Neural progenitor cell (in vitro differentiated cells): Measurements from ENCODE around the gene TDRD6. TPM values are rescaled to one million over a fixed set of nuclear protein-coding genes. Genes with fewer than 3 reads are reported as not detected.

Experiments
- DNase-seq: peaks from one replicate; pipeline ENCODE4 v3.0.0-alpha.2; 2016; ENCODE audit warnings: low spot score
- H2AFZ ChIP-seq: fragments of 200-600 bp; sonication (generic); replicated peaks from 2 replicates; pipeline ENCODE4 v1.6.1; 2016; ENCODE audit warnings: antibody characterized with exemption
- H3F3A ChIP-seq: fragments of 200-600 bp; sonication (generic); 2 replicates; pipeline ENCODE4 v1.6.1; 2016; ENCODE audit warnings: antibody characterized with exemption, low read depth
- H3K27ac ChIP-seq: fragments of 200-600 bp; sonication (generic); 2 replicates; pipeline ENCODE4 v1.5.1; 2016; ENCODE audit warnings: mild to moderate bottlenecking
- H3K27me3 ChIP-seq: fragments of 200-600 bp; sonication (generic); 2 replicates; pipeline ENCODE4 v1.6.1; 2016; ENCODE audit warnings: mild to moderate bottlenecking, moderate library complexity
- H3K36me3 ChIP-seq: fragments of 200-600 bp; sonication (generic); 2 replicates; pipeline ENCODE4 v1.5.1; 2016
- H3K4me1 ChIP-seq: fragments of 200-600 bp; sonication (generic); 2 replicates; pipeline ENCODE4 v1.6.1; 2016; ENCODE audit warnings: mixed run types
- H3K4me2 ChIP-seq: fragments of 200-600 bp; sonication (generic); 2 replicates; pipeline ENCODE4 v1.6.1; 2016
- H3K4me3 ChIP-seq: fragments of 200-600 bp; sonication (generic); 2 replicates; pipeline ENCODE4 v1.5.1; 2016
- H3K79me2 ChIP-seq: fragments of 200-600 bp; sonication (generic); 2 replicates; pipeline ENCODE4 v1.6.1; 2016; ENCODE audit warnings: low read depth
- H3K9ac ChIP-seq: fragments of 200-600 bp; sonication (generic); 2 replicates; pipeline ENCODE4 v1.6.1; 2016
- H3K9me3 ChIP-seq: fragments of 200-600 bp; sonication (generic); 2 replicates; pipeline ENCODE4 v1.5.1; 2016; ENCODE audit warnings: low read depth
- H4K20me1 ChIP-seq: fragments of 200-600 bp; sonication (generic); 2 replicates; pipeline ENCODE4 v1.6.1; 2016; ENCODE audit warnings: low read depth
- H3K27ac Mint-ChIP-seq: 3 replicates; pipeline ENCODE4 v1.8.0; 2021; ENCODE audit warnings: mixed read lengths
- H3K27me3 Mint-ChIP-seq: 2 replicates; pipeline ENCODE4 v1.8.0; 2022; ENCODE audit warnings: low read depth, mild to moderate bottlenecking, inconsistent platforms, moderate library complexity, mixed read lengths; ENCODE audit not compliant: insufficient read depth
- H3K36me3 Mint-ChIP-seq: 3 replicates; pipeline ENCODE4 v1.8.0; 2021; ENCODE audit warnings: mixed read lengths
- H3K4me1 Mint-ChIP-seq: 3 replicates; pipeline ENCODE4 v1.8.0; 2021; ENCODE audit warnings: mixed read lengths
- H3K4me3 Mint-ChIP-seq: 3 replicates; pipeline ENCODE4 v1.8.0; 2021; ENCODE audit warnings: mild to moderate bottlenecking, moderate library complexity, mixed read lengths
- H3K9me3 Mint-ChIP-seq: 3 replicates; pipeline ENCODE4 v1.8.0; 2020; ENCODE audit warnings: mixed read lengths
- EZH2 ChIP-seq: fragments of 200-600 bp; sonication (generic); IDR thresholded peaks from 2 replicates; pipeline ENCODE4 v1.6.1; 2017; ENCODE audit warnings: antibody characterized with exemption, mild to moderate bottlenecking, moderate library complexity
- EZH2phosphoT487 ChIP-seq: fragments of 200-600 bp; sonication (generic); IDR thresholded peaks from 2 replicates; pipeline ENCODE4 v1.6.1; 2017; ENCODE audit warnings: antibody characterized with exemption
- total RNA-seq: library from RNA; depleted of rRNA; stranded (reverse); fragments of >200 nt; gene quantifications from 2 replicates; pipeline ENCODE4 v1.2.3, GENCODE V29; 2015; ENCODE audit warnings: low replicate concordance
- TF ChIP-seq, protein P1 (sequence below): fragments of 200-600 bp; sonication (generic); IDR thresholded peaks from 2 replicates; pipeline ENCODE4 v1.5.1; 2017; ENCODE audit warnings: antibody characterized with exemption, mild to moderate bottlenecking

Gene TDRD6
- total RNA-seq, 1 donor from 2014 or later, result 0.09 TPM

DNA sequence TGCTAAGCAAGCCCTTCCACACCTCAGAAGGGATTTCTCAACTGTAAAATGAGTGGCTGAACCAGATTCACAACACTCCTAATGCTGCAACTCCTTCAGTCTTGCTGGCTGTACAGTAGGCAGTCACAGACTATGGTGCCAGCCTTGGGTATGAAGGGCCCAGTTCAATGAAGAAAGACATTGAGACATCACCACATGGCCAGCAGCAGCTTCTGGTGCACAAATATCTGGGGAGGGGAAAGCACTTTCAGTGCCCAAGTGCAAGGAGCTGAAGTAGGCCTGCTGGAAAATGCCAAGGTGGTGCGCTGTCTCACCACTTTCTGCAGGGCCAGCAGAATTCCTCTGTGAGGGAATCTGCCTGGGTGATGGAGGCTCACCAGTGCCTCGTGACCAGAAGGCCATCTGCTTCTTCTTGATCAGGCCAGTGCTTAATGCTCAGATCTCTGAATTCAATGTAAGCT, 45.7 kb downstream of the TDRD6 start:
- Mint-ChIP-seq H3K27me3 (peaks cover 26% of the 10 kb centered on the region), H3K36me3 (no peaks in the 10 kb centered on the region), H3K4me1 (peaks cover 6% of the 10 kb centered on the region), H3K4me3 (peak overlapping the region; percentile 94), H3K27ac (peak overlapping the region; percentile 52), H3K9me3 (no peaks in the 10 kb centered on the region)
- Histone ChIP-seq H3K4me2 (no peak overlapping the region), H3K9ac (no peak overlapping the region), H3F3A (peaks cover 17% of the 10 kb centered on the region), H3K9me3 (no peaks in the 10 kb centered on the region), H3K27ac (no peak overlapping the region), H4K20me1 (no peaks in the 10 kb centered on the region), H3K4me1 (no peaks in the 10 kb centered on the region), H3K27me3 (peaks cover 35% of the 10 kb centered on the region), H3K36me3 (no peaks in the 10 kb centered on the region), H3K79me2 (no peaks in the 10 kb centered on the region), H3K4me3 (no peak overlapping the region), H2AFZ (peak overlapping the region; percentile 96)
- DNase-seq, result no peak
- TF ChIP-seq, protein P1, sequence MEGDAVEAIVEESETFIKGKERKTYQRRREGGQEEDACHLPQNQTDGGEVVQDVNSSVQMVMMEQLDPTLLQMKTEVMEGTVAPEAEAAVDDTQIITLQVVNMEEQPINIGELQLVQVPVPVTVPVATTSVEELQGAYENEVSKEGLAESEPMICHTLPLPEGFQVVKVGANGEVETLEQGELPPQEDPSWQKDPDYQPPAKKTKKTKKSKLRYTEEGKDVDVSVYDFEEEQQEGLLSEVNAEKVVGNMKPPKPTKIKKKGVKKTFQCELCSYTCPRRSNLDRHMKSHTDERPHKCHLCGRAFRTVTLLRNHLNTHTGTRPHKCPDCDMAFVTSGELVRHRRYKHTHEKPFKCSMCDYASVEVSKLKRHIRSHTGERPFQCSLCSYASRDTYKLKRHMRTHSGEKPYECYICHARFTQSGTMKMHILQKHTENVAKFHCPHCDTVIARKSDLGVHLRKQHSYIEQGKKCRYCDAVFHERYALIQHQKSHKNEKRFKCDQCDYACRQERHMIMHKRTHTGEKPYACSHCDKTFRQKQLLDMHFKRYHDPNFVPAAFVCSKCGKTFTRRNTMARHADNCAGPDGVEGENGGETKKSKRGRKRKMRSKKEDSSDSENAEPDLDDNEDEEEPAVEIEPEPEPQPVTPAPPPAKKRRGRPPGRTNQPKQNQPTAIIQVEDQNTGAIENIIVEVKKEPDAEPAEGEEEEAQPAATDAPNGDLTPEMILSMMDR, result no peak
- TF ChIP-seq EZH2phosphoT487, result no peak
- no peak for TF ChIP-seq EZH2

DNA sequence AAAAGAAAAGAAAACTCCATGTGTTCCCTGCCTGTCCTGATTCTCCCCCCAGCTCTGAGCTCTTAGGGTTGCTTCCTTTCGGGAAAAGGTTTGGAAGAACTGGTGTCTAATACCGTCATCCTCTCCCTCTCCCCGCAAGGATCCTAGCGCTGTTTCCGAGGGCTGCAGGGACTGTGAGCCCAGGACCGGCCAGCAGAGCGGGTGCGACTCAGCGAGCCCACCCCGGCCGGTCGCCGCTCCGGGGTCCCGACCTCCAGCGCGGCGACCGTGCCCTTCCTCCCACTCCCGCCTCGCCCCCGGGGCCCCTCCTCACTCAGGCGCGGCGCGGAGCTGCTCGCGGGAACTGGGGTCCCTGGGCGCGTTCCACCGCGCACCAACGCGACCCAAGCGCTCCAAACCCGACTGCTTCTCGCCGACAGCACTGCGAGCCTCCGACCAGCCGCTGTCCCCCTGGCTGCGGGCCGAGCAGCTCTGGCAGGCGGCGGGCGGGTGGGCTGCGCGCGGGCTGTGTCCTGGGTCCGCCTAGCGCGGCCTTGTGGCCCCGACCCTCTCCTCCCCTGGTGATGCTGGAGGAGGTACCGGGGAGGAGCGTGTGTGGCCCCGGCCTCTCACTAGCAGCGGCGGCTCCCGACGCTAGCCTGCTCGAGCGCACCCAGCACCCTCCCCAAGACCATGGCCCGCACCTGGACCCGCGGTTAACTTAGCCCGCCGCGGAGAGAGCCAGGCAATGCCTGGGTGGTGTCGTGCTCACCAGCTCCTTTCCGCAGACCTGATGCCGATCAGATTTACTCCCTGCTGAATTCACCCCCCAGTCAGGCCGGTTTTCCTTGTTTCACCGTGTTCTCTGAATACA, 47.4 kb downstream of the TDRD6 start, which contains the start of gene PLA2G7:
Gene PLA2G7, minus strand, starts transcription at position 509 of the 853 bp plus-strand sequence. CDS start 12,484 bp downstream, outside the sequence.
- peaks cover 17% of the 10 kb centered on the region for H3F3A ChIP-seq
- H3K27ac ChIP-seq, result no peak within 1 kb of the TSS
- H3K4me1 ChIP-seq, result no peaks in the 10 kb centered on the region
- Mint-ChIP-seq H3K4me3 (peak within 1 kb of the TSS; percentile 94), H3K27ac (peak within 1 kb of the TSS; percentile 43), H3K4me1 (peaks cover 6% of the 10 kb centered on the region), H3K27me3 (peaks cover 26% of the 10 kb centered on the region), H3K36me3 (no peaks in the 10 kb centered on the region), H3K9me3 (no peaks in the 10 kb centered on the region)
- peaks cover 35% of the 10 kb centered on the region for H3K27me3 ChIP-seq
- H3K79me2 ChIP-seq, result no peaks in the 10 kb centered on the region
- TF ChIP-seq EZH2 (peak; percentile 43), EZH2phosphoT487 (peak; percentile 63)
- TF ChIP-seq, protein P1, result no peak
- peak; percentile 74 for DNase-seq
- H3K36me3 ChIP-seq, result no peaks in the 10 kb centered on the region
- H3K4me2 ChIP-seq, result peak within 1 kb of the TSS; percentile 94
- no peaks in the 10 kb centered on the region for H4K20me1 ChIP-seq
- H3K9me3 ChIP-seq, result no peaks in the 10 kb centered on the region
- H3K9ac ChIP-seq, result no peak within 1 kb of the TSS
- peak within 1 kb of the TSS; percentile 76 for H3K4me3 ChIP-seq
- H2AFZ ChIP-seq, result peak within 1 kb of the TSS; percentile 96

DNA sequence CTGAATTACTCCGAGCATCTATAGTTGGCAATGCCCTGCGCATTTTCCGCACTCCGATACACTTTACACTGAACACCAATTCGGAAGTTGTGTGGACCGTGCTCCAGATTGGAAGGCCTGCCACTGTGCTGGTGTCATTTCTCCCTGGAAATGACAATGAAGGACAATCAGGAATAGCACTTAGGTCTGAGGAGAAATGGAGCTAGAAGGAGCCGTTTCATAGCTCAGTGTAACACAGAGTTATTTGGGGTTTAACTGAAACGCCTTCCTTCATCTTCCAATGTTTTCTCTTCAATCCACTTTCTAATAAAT, 48.0 kb downstream of the TDRD6 start:
- H3K36me3 ChIP-seq, result no peaks in the 10 kb centered on the region
- peaks cover 17% of the 10 kb centered on the region for H3F3A ChIP-seq
- H3K4me3 ChIP-seq, result peak overlapping the region; percentile 76
- Mint-ChIP-seq H3K4me3 (peak overlapping the region; percentile 90), H3K9me3 (no peaks in the 10 kb centered on the region), H3K27ac (no peak overlapping the region), H3K27me3 (peaks cover 26% of the 10 kb centered on the region), H3K36me3 (no peaks in the 10 kb centered on the region), H3K4me1 (peaks cover 6% of the 10 kb centered on the region)
- H3K4me1 ChIP-seq, result no peaks in the 10 kb centered on the region
- H3K79me2 ChIP-seq, result no peaks in the 10 kb centered on the region
- no peaks in the 10 kb centered on the region for H3K9me3 ChIP-seq
- no peaks in the 10 kb centered on the region for H4K20me1 ChIP-seq
- H3K27ac ChIP-seq, result no peak overlapping the region
- peak overlapping the region; percentile 96 for H2AFZ ChIP-seq
- no peak for DNase-seq
- no peak for TF ChIP-seq EZH2phosphoT487
- TF ChIP-seq EZH2, result no peak
- TF ChIP-seq, protein P1, result no peak
- H3K27me3 ChIP-seq, result peaks cover 35% of the 10 kb centered on the region
- H3K4me2 ChIP-seq, result peak overlapping the region; percentile 94
- H3K9ac ChIP-seq, result no peak overlapping the region
